Esophagus muscularis mucosa (tissue), 4 donors: ENCODE measurements around the gene ZFAND2B. TPM values are rescaled to one million over a fixed set of nuclear protein-coding genes. Genes with fewer than 3 reads are reported as not detected.

Experiments used
- DNase-seq: peaks from one replicate; pipeline ENCODE4 v3.0.0-alpha.2; 2017; ENCODE audit errors: extremely low spot score
- H3K27ac ChIP-seq, 4 donors: fragments of 200-600 bp; sonication (generic); replicated peaks in 1 of 4; 1 replicate in 3 of 4; 2 replicates in 1 of 4; pipeline ENCODE4 v1.5.1; 2016 to 2019; ENCODE audit warnings: mild to moderate bottlenecking in 1 of 4
- H3K27me3 ChIP-seq, 4 donors: fragments of 200-600 bp; sonication (generic); one replicate each; pipeline versions ENCODE4 v1.5.1 to v1.6.0; 2016 to 2019
- H3K36me3 ChIP-seq, 4 donors: fragments of 200-600 bp; sonication (generic); one replicate each; pipeline ENCODE4 v1.5.1; 2016 to 2019
- H3K4me1 ChIP-seq, 4 donors: fragments of 200-600 bp; sonication (generic); one replicate each; pipeline ENCODE4 v1.5.1; 2016 to 2019
- H3K4me3 ChIP-seq, 4 donors: fragments of 200-600 bp; sonication (generic); 1 replicate in 2 of 4; 2 replicates in 2 of 4; pipeline ENCODE4 v1.5.1; 2016 to 2019; ENCODE audit warnings: mild to moderate bottlenecking in 4 of 4, moderate library complexity in 1 of 4
- H3K9me3 ChIP-seq, 4 donors: fragments of 200-600 bp; sonication (generic); 1 replicate in 3 of 4; 2 replicates in 1 of 4; pipeline ENCODE4 v1.5.1; 2016 to 2019
- CTCF ChIP-seq, 3 experiments: fragments of 200-600 bp in 2 of 3; fragments of 450-650 bp in 1 of 3; sonication (generic) in 2 of 3; IDR thresholded peaks; one replicate each; pipeline ENCODE4 v1.5.1; 2017 to 2019; ENCODE audit warnings: antibody characterized with exemption in 3 of 3, mild to moderate bottlenecking in 2 of 3, moderate library complexity in 1 of 3
- EP300 ChIP-seq: sonication (generic); formaldehyde crosslinking; IDR thresholded peaks from one replicate; pipeline ENCODE4 v1.6.1; 2017; ENCODE audit warnings: antibody characterized with exemption
- POLR2A ChIP-seq: fragments of 450-650 bp; IDR thresholded peaks from one replicate; pipeline ENCODE4 v1.6.1; 2017; ENCODE audit warnings: antibody characterized with exemption, moderate library complexity, mild to moderate bottlenecking, low read depth
- POLR2AphosphoS5 ChIP-seq, 2 donors: sonication (generic); formaldehyde crosslinking; IDR thresholded peaks; one replicate each; pipeline ENCODE4 v1.6.1; 2017; ENCODE audit warnings: antibody characterized with exemption in 2 of 2
- WGBS: methylation state at CpG from one replicate; pipeline ENCODE4 v1.1.5; 2018; 5-methylcytosine and 5-hydroxymethylcytosine counted together
- intact Hi-C: fragments of 100-400 bp; cut with DNase I; formaldehyde crosslinking; loops from one replicate; pipeline ENCODE4 v1.15.1; 2023
- total RNA-seq, 4 donors: library from RNA; depleted of rRNA; stranded (reverse); fragments of >200 nt; gene quantifications; one replicate each; pipeline versions ENCODE4 v1.1.0 to v1.2.1, GENCODE V29; 2016

The ZFAND2B gene
- total RNA-seq, 4 donors from 2014 or later: 27.0 to 50.1 (median 36.9) TPM

- Histone ChIP-seq H3K27me3 (no peaks in the 10 kb centered on the region), H3K4me1 (peaks cover 26 to 37% (median 31%) of the 10 kb centered on the region in 4 donors), H3K4me3 (peak overlapping the region; percentile 24 to 39 (median 28)), H3K36me3 (peaks cover 6 to 33% (median 18%) of the 10 kb centered on the region in 4 donors), H3K9me3 (no peaks in the 10 kb centered on the region), H3K27ac (peak overlapping the region in 1 of 4 donors; percentile 8)
- DNase-seq: no peak
- intact Hi-C loops: loop anchor here (10.0 kb wide), 1 partner anchor 51 kb away; no protein-coding TSS in a partner anchor
- 49% methylated on average over 10 of the region's 28 CpGs for WGBS
- no peak for TF ChIP-seq CTCF (IDR thresholded peaks at IDR 0.05)
- TF ChIP-seq POLR2AphosphoS5 (IDR thresholded peaks at IDR 0.05): peak in 1 of 2 donors; percentile 20
Observed at GRCh38 chr2:219243291-219243761, 36.7 kb downstream of the ZFAND2B start.

GRCh38 chr2:219244789-219245147 lies 38.2 kb downstream of the ZFAND2B start:
- H3K36me3 ChIP-seq: peaks cover 0 to 32% (median 18%) of the 10 kb centered on the region in 4 donors
- H3K9me3 ChIP-seq: no peaks in the 10 kb centered on the region
- 52% methylated on average over 5 of the region's 6 CpGs for WGBS
- peaks cover 35 to 52% (median 44%) of the 10 kb centered on the region in 4 donors for H3K4me1 ChIP-seq
- intact Hi-C loops: loop anchor here (2.0 to 10.0 kb wide), 2 partner anchors 16 to 50 kb away; partner anchors contain the start of genes ANKZF1 and ATG9A
- TF ChIP-seq POLR2AphosphoS5 (IDR thresholded peaks at IDR 0.05) (no peak), CTCF (IDR thresholded peaks at IDR 0.05) (no peak), POLR2A (no peak), EP300 (no peak)
- H3K27me3 ChIP-seq: no peaks in the 10 kb centered on the region
- no peak for DNase-seq
- H3K4me3 ChIP-seq: peak overlapping the region; percentile 64 to 97 (median 70)
- peak overlapping the region; percentile 88 to 94 (median 90) for H3K27ac ChIP-seq

- TF ChIP-seq POLR2A: peak; percentile 79
- peak; percentile 98 to 99 for TF ChIP-seq POLR2AphosphoS5 (IDR thresholded peaks at IDR 0.05)
- TF ChIP-seq CTCF (IDR thresholded peaks at IDR 0.05): no peak
- no peak for TF ChIP-seq EP300
- Histone ChIP-seq H3K4me1 (peaks cover 41 to 57% (median 50%) of the 10 kb centered on the region in 4 donors), H3K36me3 (peaks cover 2 to 31% (median 21%) of the 10 kb centered on the region in 4 donors), H3K27ac (peak within 1 kb of the TSS; percentile 88 to 94 (median 90)), H3K4me3 (peak within 1 kb of the TSS; percentile 64 to 97 (median 70)), H3K9me3 (no peaks in the 10 kb centered on the region), H3K27me3 (no peaks in the 10 kb centered on the region)
- 3% methylated on average over 4 of the region's 46 CpGs for WGBS
- intact Hi-C loops: loop anchor here (2.0 to 10.0 kb wide), 2 partner anchors 17 to 49 kb away; partner anchors contain the start of genes ANKZF1 and ATG9A
- peak; percentile 99 for DNase-seq
Observed at GRCh38 chr2:219245148-219245898, 38.7 kb downstream of the ZFAND2B start, which contains the start of the genes GLB1L and STK16. Gene GLB1L (minus strand): TSS chr2:219245444. CDS start chr2:219243573, 1,871 bp downstream. Gene STK16 (plus strand): TSS chr2:219245479. CDS start chr2:219246000, 521 bp downstream.

GRCh38 chr2:219245899-219246230 lies 39.3 kb downstream of the ZFAND2B start:
- no peak for DNase-seq
- H3K36me3 ChIP-seq: peaks cover 7 to 37% (median 26%) of the 10 kb centered on the region in 4 donors
- intact Hi-C loops: loop anchor here (2.0 to 10.0 kb wide), 2 partner anchors 17 to 49 kb away; partner anchors contain the start of genes ANKZF1 and ATG9A
- no peaks in the 10 kb centered on the region for H3K9me3 ChIP-seq
- peak overlapping the region; percentile 64 to 97 (median 70) for H3K4me3 ChIP-seq
- 16% methylated on average over 9 of the region's 10 CpGs for WGBS
- peak overlapping the region; percentile 88 to 94 (median 90) for H3K27ac ChIP-seq
- H3K27me3 ChIP-seq: no peaks in the 10 kb centered on the region
- TF ChIP-seq POLR2A (no peak), POLR2AphosphoS5 (IDR thresholded peaks at IDR 0.05) (no peak), CTCF (IDR thresholded peaks at IDR 0.05) (no peak), EP300 (no peak)
- peaks cover 46 to 63% (median 55%) of the 10 kb centered on the region in 4 donors for H3K4me1 ChIP-seq
